Left ventricle myocardium inferior (tissue), 1 donor: ENCODE measurements around the gene LVRN. TPM values are rescaled to one million over a fixed set of nuclear protein-coding genes. Genes with fewer than 3 reads are reported as not detected.

Experiments
- DNase-seq: peaks from one replicate; pipeline ENCODE4 v3.0.0-alpha.2; 2020
- H3K27ac ChIP-seq: fragments of 200-600 bp; replicated peaks from 2 replicates; pipeline ENCODE4 v1.8.0; 2021
- H3K27me3 ChIP-seq: fragments of 200-600 bp; 2 replicates; pipeline ENCODE4 v1.8.0; 2021; ENCODE audit warnings: low read depth
- H3K36me3 ChIP-seq: fragments of 200-600 bp; 2 replicates; pipeline ENCODE4 v1.8.0; 2021
- H3K4me1 ChIP-seq: fragments of 200-600 bp; 2 replicates; pipeline ENCODE4 v1.8.0; 2021
- H3K4me3 ChIP-seq: fragments of 200-600 bp; 2 replicates; pipeline ENCODE4 v1.8.0; 2021; ENCODE audit warnings: mild to moderate bottlenecking, moderate library complexity
- H3K9me3 ChIP-seq: fragments of 200-600 bp; replicated peaks from 2 replicates; pipeline ENCODE4 v1.8.0; 2021
- CTCF ChIP-seq: fragments of 200-600 bp; IDR thresholded peaks from 2 replicates; pipeline ENCODE4 v1.8.0; 2021; ENCODE audit warnings: antibody characterized with exemption, mild to moderate bottlenecking, borderline replicate concordance
- intact Hi-C: fragments of 100-400 bp; cut with micrococcal nuclease; formaldehyde crosslinking; loops from one replicate; pipeline ENCODE4 v1.11.0; 2022
- total RNA-seq: library from RNA; stranded (reverse); fragmentation: NEBNext Ultra II Directional; extraction: Animal tissue kit (Norgen Biotek cat#: 25700); gene quantifications from one replicate; pipeline ENCODE4 v1.2.1, GENCODE V29; 2021
- donor health status: DM: no; HTN: yes; CAD: no; lungs with severe emphysema.

Gene LVRN
- total RNA-seq, 1 donor from 2014 or later = 0.14 TPM

- Histone ChIP-seq H3K9me3 (no peaks in the 10 kb centered on the region), H3K4me1 (no peaks in the 10 kb centered on the region), H3K27ac (no peak overlapping the region), H3K27me3 (no peaks in the 10 kb centered on the region), H3K36me3 (no peaks in the 10 kb centered on the region), H3K4me3 (no peak overlapping the region)
- TF ChIP-seq CTCF = no peak
- intact Hi-C loops = no loop called here
- DNase-seq = no peak
Measured at GRCh38 chr5:115932991-115933390, 29.3 kb upstream of the LVRN start.

GRCh38 chr5:115934388-115934974, 27.8 kb upstream of the LVRN start:
- H3K4me3 ChIP-seq = no peak overlapping the region
- H3K36me3 ChIP-seq = no peaks in the 10 kb centered on the region
- H3K4me1 ChIP-seq = no peaks in the 10 kb centered on the region
- DNase-seq = no peak
- no peak for TF ChIP-seq CTCF
- no peaks in the 10 kb centered on the region for H3K9me3 ChIP-seq
- intact Hi-C loops = no loop called here
- H3K27ac ChIP-seq = no peak overlapping the region
- H3K27me3 ChIP-seq = no peaks in the 10 kb centered on the region

GRCh38 chr5:115936031-115936430, 26.2 kb upstream of the LVRN start:
- Histone ChIP-seq H3K4me1 (no peaks in the 10 kb centered on the region), H3K27ac (no peak overlapping the region)

GRCh38 chr5:115939059-115939458, 23.2 kb upstream of the LVRN start:
- intact Hi-C loops = no loop called here
- H3K4me1 ChIP-seq = no peaks in the 10 kb centered on the region
- H3K9me3 ChIP-seq = peaks cover 12% of the 10 kb centered on the region
- no peaks in the 10 kb centered on the region for H3K27me3 ChIP-seq
- peak overlapping the region; percentile 32 for H3K27ac ChIP-seq
- TF ChIP-seq CTCF = no peak
- no peak for DNase-seq
- no peaks in the 10 kb centered on the region for H3K36me3 ChIP-seq
- no peak overlapping the region for H3K4me3 ChIP-seq

More at GRCh38 chr5:115936031-115936430, 26.2 kb upstream of the LVRN start:
- no peaks in the 10 kb centered on the region for H3K36me3 ChIP-seq
- H3K4me3 ChIP-seq = no peak overlapping the region
- intact Hi-C loops = no loop called here
- no peak for DNase-seq
- TF ChIP-seq CTCF = no peak
- H3K9me3 ChIP-seq = no peaks in the 10 kb centered on the region
- no peaks in the 10 kb centered on the region for H3K27me3 ChIP-seq

GRCh38 chr5:115940080-115940810, 22.0 kb upstream of the LVRN start:
- Histone ChIP-seq H3K4me1 (no peaks in the 10 kb centered on the region), H3K27me3 (no peaks in the 10 kb centered on the region), H3K27ac (peak overlapping the region; percentile 32), H3K9me3 (peaks cover 12% of the 10 kb centered on the region), H3K36me3 (no peaks in the 10 kb centered on the region), H3K4me3 (no peak overlapping the region)
- DNase-seq = no peak
- intact Hi-C loops = no loop called here
- TF ChIP-seq CTCF = no peak
